Upper lobe of right lung (tissue), 1 donor: ENCODE measurements around the gene TRPM5. TPM values are rescaled to one million over a fixed set of nuclear protein-coding genes. Genes with fewer than 3 reads are reported as not detected.

ENCODE experiments used
- ATAC-seq: fragments of 200-7000 bp; cut with Tn5 transposase; one replicate; pipeline ENCODE4 v1.9.1; 2020; ENCODE audit warnings: mild to moderate bottlenecking, moderate library complexity
- DNase-seq: peaks from one replicate; pipeline ENCODE4 v3.0.0-alpha.2; 2020
- H3K27ac ChIP-seq: fragments of 200-600 bp; one replicate; pipeline ENCODE4 v1.8.0; 2022
- H3K27me3 ChIP-seq: fragments of 200-600 bp; one replicate; pipeline ENCODE4 v1.8.0; 2022; ENCODE audit warnings: mild to moderate bottlenecking
- H3K36me3 ChIP-seq: fragments of 200-600 bp; one replicate; pipeline ENCODE4 v1.8.0; 2022
- H3K4me1 ChIP-seq: fragments of 200-600 bp; one replicate; pipeline ENCODE4 v1.8.0; 2022
- H3K4me3 ChIP-seq: fragments of 200-600 bp; one replicate; pipeline ENCODE4 v1.8.0; 2022; ENCODE audit warnings: mild to moderate bottlenecking
- H3K9me3 ChIP-seq: fragments of 200-600 bp; one replicate; pipeline ENCODE4 v1.8.0; 2022
- CTCF ChIP-seq: fragments of 200-600 bp; IDR thresholded peaks from one replicate; pipeline ENCODE4 v1.8.0; 2022; ENCODE audit warnings: antibody characterized with exemption
- intact Hi-C: fragments of 100-400 bp; cut with DNase I; formaldehyde crosslinking; loops from one replicate; pipeline ENCODE4 v1.11.0; 2022
- total RNA-seq: library from RNA; stranded (reverse); fragmentation: NEBNext Ultra II Directional; extraction: Animal tissue kit (Norgen Biotek cat#: 25700); gene quantifications from one replicate; pipeline ENCODE4 v1.2.1, GENCODE V29; 2021
- donor health status: DM: no; HTN: yes; CAD: no; lungs with severe emphysema.

TRPM5 gene
- total RNA-seq, 1 donor from 2014 or later = not detected

- Histone ChIP-seq H3K9me3 (no peaks in the 10 kb centered on the region), H3K27me3 (no peaks in the 10 kb centered on the region), H3K4me3 (no peak overlapping the region), H3K27ac (no peak overlapping the region), H3K36me3 (no peaks in the 10 kb centered on the region), H3K4me1 (peaks cover 2% of the 10 kb centered on the region)
- intact Hi-C loops = no loop called here
- no peak for ATAC-seq
- TF ChIP-seq CTCF = no peak
- peak; percentile 26 for DNase-seq
Measured at GRCh38 chr11:2458321-2458720, 14.0 kb upstream of the TRPM5 start.

- no peak for TF ChIP-seq CTCF
- Histone ChIP-seq H3K4me3 (no peak overlapping the region), H3K9me3 (no peaks in the 10 kb centered on the region), H3K36me3 (no peaks in the 10 kb centered on the region), H3K4me1 (no peaks in the 10 kb centered on the region), H3K27ac (no peak overlapping the region), H3K27me3 (no peaks in the 10 kb centered on the region)
- DNase-seq = no peak
- ATAC-seq = no peak
- intact Hi-C loops = no loop called here
Measured at GRCh38 chr11:2453436-2453835, 9.1 kb upstream of the TRPM5 start.

GRCh38 chr11:2452321-2453012 is 8.2 kb upstream of the TRPM5 start:
- Histone ChIP-seq H3K4me3 (no peak overlapping the region), H3K4me1 (peaks cover 5% of the 10 kb centered on the region), H3K27ac (no peak overlapping the region), H3K36me3 (no peaks in the 10 kb centered on the region), H3K27me3 (no peaks in the 10 kb centered on the region), H3K9me3 (no peaks in the 10 kb centered on the region)
- TF ChIP-seq CTCF = no peak
- intact Hi-C loops = no loop called here
- peak; percentile 47 for DNase-seq
- no peak for ATAC-seq

- H3K4me3 ChIP-seq = no peak overlapping the region
- intact Hi-C loops = no loop called here
- H3K27ac ChIP-seq = no peak overlapping the region
- H3K36me3 ChIP-seq = no peaks in the 10 kb centered on the region
- no peak for ATAC-seq
- no peak for TF ChIP-seq CTCF
- DNase-seq = peak; percentile 30
- H3K9me3 ChIP-seq = no peaks in the 10 kb centered on the region
- no peaks in the 10 kb centered on the region for H3K27me3 ChIP-seq
- H3K4me1 ChIP-seq = peaks cover 10% of the 10 kb centered on the region
Measured at GRCh38 chr11:2451916-2452315, 7.6 kb upstream of the TRPM5 start.

GRCh38 chr11:2451336-2451735 is 7.0 kb upstream of the TRPM5 start:
- Histone ChIP-seq H3K27me3 (no peaks in the 10 kb centered on the region), H3K36me3 (no peaks in the 10 kb centered on the region), H3K9me3 (no peaks in the 10 kb centered on the region), H3K4me3 (no peak overlapping the region), H3K27ac (no peak overlapping the region), H3K4me1 (peaks cover 16% of the 10 kb centered on the region)
- TF ChIP-seq CTCF = no peak
- ATAC-seq = no peak
- intact Hi-C loops = no loop called here
- DNase-seq = peak; percentile 55
